ENCODE results near the gene SYDE2.
"Not testable (repeated sequence)": the region's sequence is repeated elsewhere in the genome, so short reads cannot be mapped to it uniquely, and the experiment has no call there.

The SYDE2 gene

GRCh38 chr1:85203573-85204171 lies 2.9 kb upstream of the SYDE2 start:
- no peak for DNase-seq

- DNase-seq = no peak
These were observed 2.0 kb upstream of the SYDE2 start for GRCh38 chr1:85202864-85203255.

- no peak for DNase-seq
These were observed 1.5 kb upstream of the SYDE2 start for GRCh38 chr1:85202092-85202863.

GRCh38 chr1:85201340-85202091 lies 700 bp upstream of the SYDE2 start:
- peak; percentile 47 for DNase-seq

- no peak for DNase-seq
These were observed 951 bp downstream of the SYDE2 start for GRCh38 chr1:85199667-85200462.

GRCh38 chr1:85198864-85199263 lies 2.0 kb downstream of the SYDE2 start:
- no peak for DNase-seq

GRCh38 chr1:85196358-85196757 lies 4.5 kb downstream of the SYDE2 start:
- DNase-seq = no peak

- DNase-seq = no peak
These were observed 5.1 kb downstream of the SYDE2 start for GRCh38 chr1:85195703-85196102.

- not testable (repeated sequence) for DNase-seq
These were observed 8.7 kb downstream of the SYDE2 start for GRCh38 chr1:85192129-85192528.

- no peak for DNase-seq
These were observed 11.7 kb downstream of the SYDE2 start for GRCh38 chr1:85189120-85189519.

GRCh38 chr1:85188530-85188929 lies 12.3 kb downstream of the SYDE2 start:
- DNase-seq = no peak

- not testable (repeated sequence) for DNase-seq
These were observed 13.8 kb downstream of the SYDE2 start for GRCh38 chr1:85187021-85187420.

- no peak for DNase-seq
These were observed 16.6 kb downstream of the SYDE2 start for GRCh38 chr1:85184245-85184644.

GRCh38 chr1:85182700-85183099 lies 18.1 kb downstream of the SYDE2 start:
- no peak for DNase-seq

- DNase-seq = no peak
These were observed 19.9 kb downstream of the SYDE2 start for GRCh38 chr1:85180869-85181268.

- DNase-seq = no peak
These were observed 21.3 kb downstream of the SYDE2 start for GRCh38 chr1:85179522-85179921.

GRCh38 chr1:85178396-85178795 lies 22.4 kb downstream of the SYDE2 start:
- DNase-seq = no peak

GRCh38 chr1:85174503-85174902 lies 26.3 kb downstream of the SYDE2 start:
- DNase-seq = no peak

- no peak for DNase-seq
These were observed 28.0 kb downstream of the SYDE2 start for GRCh38 chr1:85172684-85173337.

GRCh38 chr1:85171721-85172120 lies 29.1 kb downstream of the SYDE2 start:
- DNase-seq = no peak

GRCh38 chr1:85168884-85169283 lies 31.9 kb downstream of the SYDE2 start:
- no peak for DNase-seq

- no peak for DNase-seq
These were observed 34.5 kb downstream of the SYDE2 start for GRCh38 chr1:85166351-85166750.

- no peak for DNase-seq
These were observed 41.9 kb downstream of the SYDE2 start for GRCh38 chr1:85158910-85159309.
